MG63 (cell line): ENCODE measurements around the gene GSK3A. TPM values are rescaled to one million over a fixed set of nuclear protein-coding genes. Genes with fewer than 3 reads are reported as not detected.

ENCODE experiments used
- DNase-seq: peaks from one replicate; pipeline ENCODE4 v3.0.0-alpha.2; 2020
- H3K27me3 ChIP-seq: fragments of 250-450 bp; sonication (Bioruptor Pico); 2 replicates; pipeline ENCODE4 v1.5.1; 2020; ENCODE audit warnings: mild to moderate bottlenecking, moderate library complexity
- H3K36me3 ChIP-seq: fragments of 250-450 bp; sonication (Bioruptor Pico); 2 replicates; pipeline ENCODE4 v1.5.1; 2020; ENCODE audit warnings: mild to moderate bottlenecking, moderate library complexity
- H3K4me3 ChIP-seq: fragments of 250-450 bp; sonication (Bioruptor Pico); 2 replicates; pipeline ENCODE4 v1.5.1; 2020; ENCODE audit warnings: mild to moderate bottlenecking, moderate library complexity
- H3K9me3 ChIP-seq: fragments of 250-450 bp; sonication (Bioruptor Pico); 2 replicates; pipeline ENCODE4 v1.5.1; 2020; ENCODE audit warnings: mild to moderate bottlenecking, moderate library complexity
- total RNA-seq: library from RNA; depleted of rRNA; stranded (reverse); fragments of >200 nt; shearing (Covaris generic); gene quantifications from 2 replicates; pipeline ENCODE4 v1.2.3, GENCODE V29; 2014; ENCODE audit warnings: low replicate concordance

The GSK3A gene
- total RNA-seq, 1 experiment from 2014 or later: 27.3 TPM

- H3K9me3 ChIP-seq: no peaks in the 10 kb centered on the region
- no peaks in the 10 kb centered on the region for H3K27me3 ChIP-seq
- peaks cover 92% of the 10 kb centered on the region for H3K36me3 ChIP-seq
- DNase-seq: no peak
- no peak overlapping the region for H3K4me3 ChIP-seq
Measured at GRCh38 chr19:42228641-42229040, 13.8 kb downstream of the GSK3A start.

GRCh38 chr19:42226886-42227285 lies 15.5 kb downstream of the GSK3A start:
- Histone ChIP-seq H3K27me3 (no peaks in the 10 kb centered on the region), H3K4me3 (no peak overlapping the region), H3K9me3 (no peaks in the 10 kb centered on the region), H3K36me3 (peaks cover 92% of the 10 kb centered on the region)
- DNase-seq: no peak

- DNase-seq: no peak
- Histone ChIP-seq H3K36me3 (peaks cover 88% of the 10 kb centered on the region), H3K4me3 (no peak overlapping the region), H3K9me3 (no peaks in the 10 kb centered on the region), H3K27me3 (no peaks in the 10 kb centered on the region)
Measured at GRCh38 chr19:42225718-42226292, 16.6 kb downstream of the GSK3A start.

GRCh38 chr19:42224940-42225717 lies 17.3 kb downstream of the GSK3A start:
- no peak for DNase-seq
- no peak overlapping the region for H3K4me3 ChIP-seq
- no peaks in the 10 kb centered on the region for H3K9me3 ChIP-seq
- H3K36me3 ChIP-seq: peaks cover 88% of the 10 kb centered on the region
- no peaks in the 10 kb centered on the region for H3K27me3 ChIP-seq

- Histone ChIP-seq H3K36me3 (peaks cover 47% of the 10 kb centered on the region), H3K27me3 (no peaks in the 10 kb centered on the region), H3K4me3 (peak overlapping the region; percentile 96), H3K9me3 (no peaks in the 10 kb centered on the region)
- DNase-seq: no peak
Measured at GRCh38 chr19:42220751-42221097, 21.7 kb downstream of the GSK3A start.

- peak; percentile 98 for DNase-seq
Measured at GRCh38 chr19:42219812-42220750, 22.3 kb downstream of the GSK3A start, which contains the start of gene ZNF526. ZNF526 (plus strand) TSS chr19:42220312; CDS start chr19:42224404, 4,092 bp downstream.

GRCh38 chr19:42217520-42218437 lies 24.6 kb downstream of the GSK3A start, which contains the start of gene DEDD2:
DEDD2 (minus strand) TSS chr19:42217677; CDS start chr19:42217007, 670 bp downstream.
- peaks cover 40% of the 10 kb centered on the region for H3K36me3 ChIP-seq
- peak within 1 kb of the TSS; percentile 84 for H3K4me3 ChIP-seq
- no peaks in the 10 kb centered on the region for H3K9me3 ChIP-seq
- no peaks in the 10 kb centered on the region for H3K27me3 ChIP-seq
- peak; percentile 99 for DNase-seq

More at GRCh38 chr19:42219812-42220750, 22.3 kb downstream of the GSK3A start, which contains the start of gene ZNF526:
- Histone ChIP-seq H3K9me3 (no peaks in the 10 kb centered on the region), H3K27me3 (no peaks in the 10 kb centered on the region), H3K4me3 (peak within 1 kb of the TSS; percentile 96), H3K36me3 (peaks cover 41% of the 10 kb centered on the region)

GRCh38 chr19:42216653-42217519 lies 25.5 kb downstream of the GSK3A start:
- H3K4me3 ChIP-seq: peak overlapping the region; percentile 84
- DNase-seq: peak; percentile 46
- no peaks in the 10 kb centered on the region for H3K27me3 ChIP-seq

GRCh38 chr19:42214810-42215485 lies 27.5 kb downstream of the GSK3A start:
- Histone ChIP-seq H3K27me3 (no peaks in the 10 kb centered on the region), H3K9me3 (no peaks in the 10 kb centered on the region), H3K4me3 (no peak overlapping the region), H3K36me3 (peaks cover 32% of the 10 kb centered on the region)
- DNase-seq: no peak

More at GRCh38 chr19:42216653-42217519, 25.5 kb downstream of the GSK3A start:
- no peaks in the 10 kb centered on the region for H3K9me3 ChIP-seq
- peaks cover 36% of the 10 kb centered on the region for H3K36me3 ChIP-seq

GRCh38 chr19:42212886-42213285 lies 29.5 kb downstream of the GSK3A start:
- no peak for DNase-seq
- Histone ChIP-seq H3K4me3 (no peak overlapping the region), H3K36me3 (peaks cover 50% of the 10 kb centered on the region), H3K27me3 (no peaks in the 10 kb centered on the region), H3K9me3 (no peaks in the 10 kb centered on the region)

- Histone ChIP-seq H3K4me3 (no peak overlapping the region), H3K9me3 (no peaks in the 10 kb centered on the region), H3K27me3 (no peaks in the 10 kb centered on the region), H3K36me3 (peaks cover 70% of the 10 kb centered on the region)
- no peak for DNase-seq
Measured at GRCh38 chr19:42208612-42209011, 33.8 kb downstream of the GSK3A start.

GRCh38 chr19:42207767-42208271 lies 34.6 kb downstream of the GSK3A start:
- no peaks in the 10 kb centered on the region for H3K27me3 ChIP-seq

GRCh38 chr19:42206871-42207755 lies 35.3 kb downstream of the GSK3A start:
- Histone ChIP-seq H3K27me3 (no peaks in the 10 kb centered on the region), H3K4me3 (no peak overlapping the region), H3K36me3 (peaks cover 63% of the 10 kb centered on the region), H3K9me3 (no peaks in the 10 kb centered on the region)
- DNase-seq: peak; percentile 67

More at GRCh38 chr19:42207767-42208271, 34.6 kb downstream of the GSK3A start:
- DNase-seq: peak; percentile 82
- Histone ChIP-seq H3K36me3 (peaks cover 67% of the 10 kb centered on the region), H3K4me3 (no peak overlapping the region), H3K9me3 (no peaks in the 10 kb centered on the region)
